Measurements from ENCODE around the gene EXD3. TPM values are rescaled to one million over a fixed set of nuclear protein-coding genes. Genes with fewer than 3 reads are reported as not detected.

EXD3 gene
- total and polyA plus RNA-seq, 2 donors from 2014 or later: 18.9 to 44.5 TPM

DNA sequence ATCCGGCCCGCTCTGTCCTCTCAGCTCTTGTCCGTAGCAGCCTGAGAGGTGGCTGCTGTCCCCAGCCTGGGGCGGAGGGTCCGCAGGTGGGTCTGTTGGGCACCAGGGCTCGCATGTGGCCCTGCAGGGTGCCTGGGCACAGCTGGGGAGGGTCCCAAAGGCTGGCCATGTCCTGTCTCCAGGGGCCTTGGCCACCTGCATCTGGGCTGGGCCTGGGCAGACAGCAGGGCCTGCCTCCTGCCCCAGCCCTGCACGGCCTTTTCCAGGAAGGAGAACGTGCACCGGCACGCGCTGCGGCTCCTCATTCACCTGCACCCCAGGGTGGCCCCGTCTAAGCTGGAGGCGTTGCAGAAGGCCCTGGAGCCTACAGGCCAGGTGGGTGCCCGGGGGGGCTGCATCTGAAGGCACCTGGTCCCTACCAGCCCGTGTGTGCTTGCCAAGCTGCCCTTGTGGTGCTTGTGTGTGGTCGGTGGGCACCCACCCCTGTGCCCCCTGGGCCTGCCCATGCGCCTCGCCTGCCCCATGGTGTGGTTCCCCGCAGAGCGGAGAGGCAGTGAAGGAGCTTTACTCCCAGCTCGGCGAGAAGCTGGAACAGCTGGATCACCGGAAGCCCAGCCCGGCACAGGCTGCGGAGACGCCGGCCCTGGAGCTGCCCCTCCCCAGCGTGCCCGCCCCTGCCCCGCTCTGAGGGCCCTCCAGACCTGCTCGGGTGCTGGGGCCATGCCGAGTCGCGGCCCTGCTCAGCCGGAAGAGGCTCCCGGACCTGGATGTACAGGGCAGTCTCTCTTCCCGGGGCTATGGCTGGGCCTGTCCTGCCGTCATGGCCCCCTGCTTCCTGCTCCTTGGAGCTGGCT, 150.5 kb downstream of the EXD3 start:
- H3K27ac ChIP-seq (ENCODE audit: low read depth in 2 of 2, low read length in 2 of 2): no peak overlapping the region
- peak in 2 of 5 donors; percentile 47 to 75 for DNase-seq

DNA sequence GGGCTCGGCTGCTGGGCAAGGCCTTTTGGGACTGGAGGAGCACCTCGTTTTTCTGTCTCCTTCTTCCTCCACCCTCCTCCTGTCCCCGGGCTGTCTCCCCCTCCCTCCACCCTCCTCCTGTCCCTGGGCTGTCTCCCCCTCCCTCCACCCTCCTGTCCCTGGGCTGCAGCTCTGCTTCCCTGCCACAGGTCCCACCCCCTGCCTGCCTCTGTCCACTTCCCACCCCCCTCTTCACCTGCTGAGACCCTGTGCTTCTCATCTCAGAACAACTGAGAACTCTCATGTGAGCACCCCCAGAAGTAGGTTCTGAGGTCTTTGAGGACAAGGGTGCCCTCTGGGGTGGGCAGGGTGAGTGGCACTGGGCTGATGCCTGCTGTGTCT, 151.3 kb downstream of the EXD3 start:
- intact Hi-C loops (cut with DNase I): no loop called here
- Histone ChIP-seq H3K27me3 (ENCODE audit: control insufficient read depth, insufficient read depth, low read length) (no peaks in the 10 kb centered on the region), H3K4me1 (ENCODE audit: control insufficient read depth in 2 of 3, insufficient read depth in 2 of 3, low read depth in 1 of 3, low read length in 3 of 3) (peaks cover 0 to 33% (median 15%) of the 10 kb centered on the region in 3 donors), H3K27ac (ENCODE audit: low read depth in 2 of 2, low read length in 2 of 2) (no peak overlapping the region), H3K9me3 (ENCODE audit: control insufficient read depth in 2 of 3, insufficient read depth in 1 of 3, low read length in 3 of 3) (no peaks in the 10 kb centered on the region), H3K4me3 (ENCODE audit: low read length in 3 of 3) (no peak overlapping the region), H3K9ac (ENCODE audit: low read length in 3 of 3) (no peak overlapping the region), H3K36me3 (ENCODE audit: control insufficient read depth in 2 of 3, insufficient read depth in 3 of 3, low read length in 3 of 3) (peaks cover 0 to 4% (median 0%) of the 10 kb centered on the region in 3 donors)
- DNase-seq (peak in 1 of 5 donors; percentile 46), FAIRE-seq (no peak)
- TF ChIP-seq, protein P1, sequence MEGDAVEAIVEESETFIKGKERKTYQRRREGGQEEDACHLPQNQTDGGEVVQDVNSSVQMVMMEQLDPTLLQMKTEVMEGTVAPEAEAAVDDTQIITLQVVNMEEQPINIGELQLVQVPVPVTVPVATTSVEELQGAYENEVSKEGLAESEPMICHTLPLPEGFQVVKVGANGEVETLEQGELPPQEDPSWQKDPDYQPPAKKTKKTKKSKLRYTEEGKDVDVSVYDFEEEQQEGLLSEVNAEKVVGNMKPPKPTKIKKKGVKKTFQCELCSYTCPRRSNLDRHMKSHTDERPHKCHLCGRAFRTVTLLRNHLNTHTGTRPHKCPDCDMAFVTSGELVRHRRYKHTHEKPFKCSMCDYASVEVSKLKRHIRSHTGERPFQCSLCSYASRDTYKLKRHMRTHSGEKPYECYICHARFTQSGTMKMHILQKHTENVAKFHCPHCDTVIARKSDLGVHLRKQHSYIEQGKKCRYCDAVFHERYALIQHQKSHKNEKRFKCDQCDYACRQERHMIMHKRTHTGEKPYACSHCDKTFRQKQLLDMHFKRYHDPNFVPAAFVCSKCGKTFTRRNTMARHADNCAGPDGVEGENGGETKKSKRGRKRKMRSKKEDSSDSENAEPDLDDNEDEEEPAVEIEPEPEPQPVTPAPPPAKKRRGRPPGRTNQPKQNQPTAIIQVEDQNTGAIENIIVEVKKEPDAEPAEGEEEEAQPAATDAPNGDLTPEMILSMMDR (IDR thresholded peaks at IDR 0.05; ENCODE audit: borderline replicate concordance, extremely low read depth, insufficient read depth): no peak

More for the DNA sequence above, 150.5 kb downstream of the EXD3 start:
- Histone ChIP-seq H3K4me1 (ENCODE audit: control insufficient read depth in 2 of 3, insufficient read depth in 2 of 3, low read depth in 1 of 3, low read length in 3 of 3) (peaks cover 0 to 40% (median 20%) of the 10 kb centered on the region in 3 donors), H3K27me3 (ENCODE audit: control insufficient read depth, insufficient read depth, low read length) (no peaks in the 10 kb centered on the region), H3K4me3 (ENCODE audit: low read length in 3 of 3) (no peak overlapping the region), H3K36me3 (ENCODE audit: control insufficient read depth in 2 of 3, insufficient read depth in 3 of 3, low read length in 3 of 3) (peaks cover 0 to 4% (median 0%) of the 10 kb centered on the region in 3 donors), H3K9ac (ENCODE audit: low read length in 3 of 3) (no peak overlapping the region), H3K9me3 (ENCODE audit: control insufficient read depth in 2 of 3, insufficient read depth in 1 of 3, low read length in 3 of 3) (no peaks in the 10 kb centered on the region)
- intact Hi-C loops (cut with DNase I): no loop called here
- FAIRE-seq: no peak
- TF ChIP-seq, protein P1 (IDR thresholded peaks at IDR 0.05; ENCODE audit: borderline replicate concordance, extremely low read depth, insufficient read depth): no peak

DNA sequence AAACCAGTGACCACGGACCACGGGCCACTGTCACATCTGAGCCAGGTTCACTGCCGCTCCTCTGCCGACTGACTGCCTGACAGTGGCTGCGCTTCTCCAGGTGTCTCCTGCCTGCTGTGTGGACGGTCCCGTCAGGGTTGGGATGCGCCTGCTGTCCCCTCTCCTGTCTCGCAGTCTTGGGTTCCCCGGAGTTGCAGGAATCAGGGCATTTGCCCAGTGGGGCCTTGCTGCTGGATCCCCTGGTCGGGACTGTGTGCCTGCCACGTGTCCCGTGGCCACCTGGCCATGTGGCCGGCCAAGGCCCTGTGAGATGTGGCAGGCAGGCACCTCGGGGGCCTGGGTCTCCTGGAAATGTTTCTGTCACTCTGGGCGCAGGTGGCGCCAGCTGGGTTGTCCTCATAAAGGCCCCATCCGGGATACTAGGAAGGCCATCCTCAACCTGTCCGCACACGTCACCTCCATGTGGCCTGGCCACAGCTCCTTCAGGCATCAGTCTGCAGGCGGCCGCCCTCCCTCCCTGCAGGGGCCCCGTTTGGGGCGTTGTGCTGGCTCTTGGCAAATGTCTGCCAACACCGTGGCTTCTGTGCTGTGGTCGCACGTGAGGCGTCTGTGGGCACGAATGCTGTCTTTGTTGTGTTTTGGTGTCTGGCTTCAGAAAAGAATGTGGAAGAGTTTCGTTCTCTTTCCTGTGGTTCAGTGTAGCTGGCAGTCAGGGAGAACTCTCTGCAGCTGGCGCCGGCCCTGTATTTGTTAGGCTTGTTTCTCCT, 151.8 kb downstream of the EXD3 start:
- DNase-seq (peak in 1 of 5 donors; percentile 75), FAIRE-seq (no peak)
- Histone ChIP-seq H3K27ac (ENCODE audit: low read depth in 2 of 2, low read length in 2 of 2) (no peak overlapping the region), H3K27me3 (ENCODE audit: control insufficient read depth, insufficient read depth, low read length) (no peaks in the 10 kb centered on the region), H3K9me3 (ENCODE audit: control insufficient read depth in 2 of 3, insufficient read depth in 1 of 3, low read length in 3 of 3) (no peaks in the 10 kb centered on the region), H3K9ac (ENCODE audit: low read length in 3 of 3) (no peak overlapping the region), H3K4me1 (ENCODE audit: control insufficient read depth in 2 of 3, insufficient read depth in 2 of 3, low read depth in 1 of 3, low read length in 3 of 3) (peaks cover 0 to 28% (median 13%) of the 10 kb centered on the region in 3 donors), H3K4me3 (ENCODE audit: low read length in 3 of 3) (no peak overlapping the region), H3K36me3 (ENCODE audit: control insufficient read depth in 2 of 3, insufficient read depth in 3 of 3, low read length in 3 of 3) (peaks cover 0 to 4% (median 2%) of the 10 kb centered on the region in 3 donors)
- intact Hi-C loops (cut with DNase I): no loop called here
- TF ChIP-seq, protein P1 (IDR thresholded peaks at IDR 0.05; ENCODE audit: borderline replicate concordance, extremely low read depth, insufficient read depth): no peak
